Measurements from ENCODE around the gene PUM2.

The PUM2 gene

DNA sequence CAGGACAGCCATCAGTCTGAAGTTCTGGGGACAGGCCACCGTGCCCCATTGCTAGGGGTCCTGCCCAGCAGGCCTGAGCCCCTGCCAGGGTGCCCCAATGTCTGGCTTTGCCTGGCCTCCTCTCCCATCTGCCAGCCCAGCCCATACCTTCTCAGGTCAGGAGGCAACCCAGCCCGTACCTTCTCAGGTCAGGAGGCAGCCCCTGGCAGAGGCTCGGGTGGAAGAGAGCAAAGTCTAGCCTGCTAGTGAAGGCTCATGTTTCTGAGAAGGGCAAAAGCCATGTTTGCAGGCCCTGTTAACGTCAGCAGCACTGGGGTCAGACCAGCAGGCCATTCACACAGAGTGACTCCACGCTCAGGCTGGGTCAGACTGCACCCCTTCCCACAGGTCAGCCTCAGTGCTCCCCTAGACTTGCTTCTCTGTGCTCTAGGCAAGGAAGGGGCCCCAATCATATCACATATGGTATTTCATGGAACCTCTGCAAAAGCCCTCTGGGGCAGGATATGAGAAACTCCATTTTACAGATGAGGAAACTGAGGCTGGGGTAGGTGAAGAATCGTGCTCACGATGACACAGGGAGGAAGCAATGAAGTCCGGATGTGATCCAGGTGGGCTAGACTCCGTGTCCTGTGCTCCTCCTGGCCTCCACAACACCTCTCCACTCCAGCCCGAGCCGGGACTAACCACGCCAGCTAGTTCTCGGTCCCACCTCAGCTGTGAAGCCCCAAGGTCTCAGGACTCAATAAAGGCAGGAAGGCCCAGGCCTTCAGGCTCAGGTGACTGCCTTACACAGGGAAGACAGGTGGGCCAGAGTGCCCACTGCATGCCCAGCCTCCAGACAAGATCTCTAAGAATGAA lies 135.2 kb downstream of the PUM2 start:
- in situ Hi-C loops (cut with MboI; ENCODE audit: low sequenced_read_pairs, unreplicated experiment): no loop called here
- TF ChIP-seq, protein P1, sequence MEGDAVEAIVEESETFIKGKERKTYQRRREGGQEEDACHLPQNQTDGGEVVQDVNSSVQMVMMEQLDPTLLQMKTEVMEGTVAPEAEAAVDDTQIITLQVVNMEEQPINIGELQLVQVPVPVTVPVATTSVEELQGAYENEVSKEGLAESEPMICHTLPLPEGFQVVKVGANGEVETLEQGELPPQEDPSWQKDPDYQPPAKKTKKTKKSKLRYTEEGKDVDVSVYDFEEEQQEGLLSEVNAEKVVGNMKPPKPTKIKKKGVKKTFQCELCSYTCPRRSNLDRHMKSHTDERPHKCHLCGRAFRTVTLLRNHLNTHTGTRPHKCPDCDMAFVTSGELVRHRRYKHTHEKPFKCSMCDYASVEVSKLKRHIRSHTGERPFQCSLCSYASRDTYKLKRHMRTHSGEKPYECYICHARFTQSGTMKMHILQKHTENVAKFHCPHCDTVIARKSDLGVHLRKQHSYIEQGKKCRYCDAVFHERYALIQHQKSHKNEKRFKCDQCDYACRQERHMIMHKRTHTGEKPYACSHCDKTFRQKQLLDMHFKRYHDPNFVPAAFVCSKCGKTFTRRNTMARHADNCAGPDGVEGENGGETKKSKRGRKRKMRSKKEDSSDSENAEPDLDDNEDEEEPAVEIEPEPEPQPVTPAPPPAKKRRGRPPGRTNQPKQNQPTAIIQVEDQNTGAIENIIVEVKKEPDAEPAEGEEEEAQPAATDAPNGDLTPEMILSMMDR (IDR thresholded peaks at IDR 0.05; ENCODE audit: borderline replicate concordance, control extremely low read depth, extremely low read depth, insufficient read depth, missing control alignments): no peak
- no peak for DNase-seq (ENCODE audit: low spot score)

DNA sequence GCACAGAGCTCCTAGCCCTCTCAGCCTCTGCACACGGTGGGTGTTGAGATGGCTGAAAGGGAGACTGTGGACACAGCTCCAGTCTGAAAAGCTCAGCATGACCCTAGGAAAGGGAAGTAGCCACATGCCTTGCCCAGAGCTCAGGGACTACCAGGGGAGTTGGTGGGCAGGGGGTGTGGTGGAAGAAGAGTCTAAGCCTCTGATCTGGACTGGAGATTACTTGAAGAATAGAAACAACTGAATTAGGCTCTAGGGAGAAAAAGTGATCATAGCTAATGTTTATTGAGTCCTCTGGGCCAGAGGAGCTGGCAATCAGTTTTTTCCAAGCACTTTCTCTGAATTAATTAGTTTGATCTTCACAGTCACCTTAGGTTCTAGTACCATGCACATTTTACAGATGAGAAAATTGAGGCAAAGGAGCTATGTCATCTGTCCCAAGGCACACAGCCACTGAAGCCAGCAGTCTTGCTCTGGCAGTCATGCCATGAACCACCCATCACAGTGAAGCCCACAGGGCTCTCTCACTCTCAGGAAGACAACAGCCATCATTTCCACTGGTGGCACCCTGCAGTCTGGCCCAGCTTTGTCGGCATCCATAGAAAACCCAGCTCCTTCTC lies 136.0 kb downstream of the PUM2 start:
- in situ Hi-C loops (cut with MboI; ENCODE audit: low sequenced_read_pairs, unreplicated experiment): no loop called here
- no peak for DNase-seq (ENCODE audit: low spot score)
- TF ChIP-seq, protein P1 (IDR thresholded peaks at IDR 0.05; ENCODE audit: borderline replicate concordance, control extremely low read depth, extremely low read depth, insufficient read depth, missing control alignments): no peak

DNA sequence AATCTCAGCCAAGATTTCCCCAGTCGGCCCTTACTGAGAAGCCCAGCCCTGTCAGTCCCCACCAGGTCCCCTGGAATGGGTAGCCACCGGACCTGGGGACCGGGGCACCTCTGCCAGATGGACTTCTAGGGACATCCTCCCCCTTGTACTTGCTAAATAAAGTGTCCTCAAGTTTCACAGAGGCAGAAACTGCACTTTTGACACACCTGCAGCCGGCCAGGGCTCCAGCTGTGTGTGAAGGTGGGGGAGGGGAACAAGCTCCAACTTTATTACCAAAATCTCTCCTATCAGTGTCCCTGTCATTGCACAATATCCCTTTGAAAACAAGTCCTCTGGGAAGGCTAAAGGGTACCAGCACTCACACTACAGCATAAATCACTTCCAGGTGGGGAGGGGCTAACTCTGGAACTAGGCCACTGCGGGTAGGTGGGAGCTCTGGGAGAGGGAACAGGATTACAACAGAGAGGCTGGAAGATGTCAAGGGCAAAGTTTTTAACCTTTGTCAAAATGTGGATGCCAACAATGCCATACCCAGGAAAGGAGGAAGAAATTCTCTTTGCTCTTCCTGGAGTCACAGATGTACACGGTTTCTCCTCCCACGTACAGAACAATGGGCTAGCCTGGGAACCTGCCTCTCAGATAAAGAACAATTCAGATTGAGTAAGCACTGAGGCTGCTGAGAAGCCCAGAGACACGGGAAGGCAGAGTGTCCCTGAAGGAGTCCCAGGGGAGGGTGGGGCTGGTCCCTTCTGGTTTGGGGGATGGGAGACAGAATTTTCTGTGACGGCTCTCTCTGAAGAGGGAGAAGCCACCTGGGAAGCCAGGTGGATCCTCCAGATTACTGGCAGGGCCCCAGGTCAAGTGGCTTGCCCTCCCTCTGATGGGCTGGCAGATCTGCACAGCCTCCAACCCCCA lies 136.7 kb downstream of the PUM2 start:
- TF ChIP-seq, protein P1 (IDR thresholded peaks at IDR 0.05; ENCODE audit: borderline replicate concordance, control extremely low read depth, extremely low read depth, insufficient read depth, missing control alignments): no peak
- in situ Hi-C loops (cut with MboI; ENCODE audit: low sequenced_read_pairs, unreplicated experiment): no loop called here
- DNase-seq (ENCODE audit: low spot score): no peak

DNA sequence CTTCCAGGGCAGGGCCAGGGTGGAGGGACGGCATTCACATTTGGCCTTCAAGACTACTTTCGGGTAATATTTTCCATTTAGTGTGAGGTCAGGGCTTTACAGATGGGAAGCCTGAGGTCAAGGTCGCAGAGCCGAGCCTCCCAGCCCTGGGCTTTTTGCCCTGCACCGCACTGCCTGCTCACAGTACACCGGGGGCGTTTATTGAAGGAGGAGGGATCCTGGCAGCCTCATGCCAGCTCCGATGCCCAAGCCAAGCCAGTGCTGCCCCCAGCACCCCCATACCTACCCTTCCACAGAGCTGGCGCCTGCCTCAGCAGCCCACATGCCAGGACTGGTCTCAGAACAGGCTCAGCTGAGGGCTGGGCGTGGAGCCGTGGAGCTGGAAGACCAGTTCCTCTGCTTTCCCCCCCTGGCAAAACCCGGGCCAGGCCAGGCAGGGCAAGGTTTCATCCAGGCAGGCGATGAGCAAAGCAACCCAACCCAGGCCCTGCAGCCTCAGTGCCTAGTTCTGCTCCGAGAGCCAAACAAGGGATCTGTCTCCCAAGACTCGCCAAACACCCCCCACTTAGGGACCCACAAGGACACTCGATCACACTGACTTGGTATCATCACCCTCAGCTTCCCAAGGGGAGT lies 137.7 kb downstream of the PUM2 start:
- no peak for DNase-seq (ENCODE audit: low spot score)
- TF ChIP-seq, protein P1 (IDR thresholded peaks at IDR 0.05; ENCODE audit: borderline replicate concordance, control extremely low read depth, extremely low read depth, insufficient read depth, missing control alignments): no peak
- in situ Hi-C loops (cut with MboI; ENCODE audit: low sequenced_read_pairs, unreplicated experiment): no loop called here

DNA sequence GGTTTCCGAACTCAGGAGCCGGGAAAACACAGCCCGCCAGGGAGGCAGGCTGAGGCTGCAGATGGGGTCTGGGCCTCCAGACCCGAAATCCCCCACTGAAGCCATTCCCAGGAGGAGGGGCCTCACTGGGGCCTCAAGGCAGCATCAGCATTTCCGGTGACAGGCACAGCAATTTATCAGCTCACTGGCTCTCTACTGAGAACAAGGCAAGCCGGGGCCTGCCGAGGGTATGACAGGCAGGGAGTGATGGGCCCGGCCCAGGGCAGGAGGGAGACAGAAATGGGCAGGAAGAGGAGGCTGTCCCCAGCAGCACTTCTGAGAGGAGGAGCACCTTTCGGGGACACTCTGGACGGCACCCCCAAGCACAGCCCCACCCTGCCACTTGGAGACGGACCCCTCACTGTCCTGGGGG lies 138.2 kb downstream of the PUM2 start:
- TF ChIP-seq, protein P1 (IDR thresholded peaks at IDR 0.05; ENCODE audit: borderline replicate concordance, control extremely low read depth, extremely low read depth, insufficient read depth, missing control alignments): no peak
- in situ Hi-C loops (cut with MboI; ENCODE audit: low sequenced_read_pairs, unreplicated experiment): no loop called here
- peak; percentile 76 for DNase-seq (ENCODE audit: low spot score)

All from GM13976 (cell line).